GM21367 (cell line): ENCODE results near the gene KCNN1.
"Not testable (repeated sequence)": the region's sequence is repeated elsewhere in the genome, so short reads cannot be mapped to it uniquely, and the experiment has no call there.

Experiments
- ATAC-seq: cut with Tn5 transposase; IDR thresholded peaks from one replicate; pipeline ENCODE4 v1.9.1; 2021; ENCODE audit not compliant: unreplicated experiment

The KCNN1 gene

GRCh38 chr19:17967257-17968051 lies 547 bp downstream of the KCNN1 start:
- ATAC-seq = no peak

GRCh38 chr19:17968362-17968761 lies 1.5 kb downstream of the KCNN1 start:
- no peak for ATAC-seq

GRCh38 chr19:17969096-17969792 lies 2.3 kb downstream of the KCNN1 start:
- ATAC-seq = no peak

GRCh38 chr19:17972230-17972629 lies 5.3 kb downstream of the KCNN1 start:
- no peak for ATAC-seq

GRCh38 chr19:17973759-17974158 lies 6.9 kb downstream of the KCNN1 start:
- ATAC-seq = no peak

- no peak for ATAC-seq
Measured at GRCh38 chr19:17974551-17974950, 7.6 kb downstream of the KCNN1 start.

GRCh38 chr19:17975032-17975431 lies 8.1 kb downstream of the KCNN1 start:
- ATAC-seq = no peak

- no peak for ATAC-seq
Measured at GRCh38 chr19:17977021-17977420, 10.1 kb downstream of the KCNN1 start.

GRCh38 chr19:17977488-17977887 lies 10.6 kb downstream of the KCNN1 start:
- no peak for ATAC-seq

GRCh38 chr19:17981611-17982010 lies 14.7 kb downstream of the KCNN1 start:
- no peak for ATAC-seq

GRCh38 chr19:17982430-17982829 lies 15.5 kb downstream of the KCNN1 start:
- ATAC-seq = no peak

GRCh38 chr19:17985037-17985818 lies 18.3 kb downstream of the KCNN1 start:
- no peak for ATAC-seq

- ATAC-seq = not testable (repeated sequence)
Measured at GRCh38 chr19:17986569-17986968, 19.7 kb downstream of the KCNN1 start.

GRCh38 chr19:17988161-17988560 lies 21.3 kb downstream of the KCNN1 start:
- ATAC-seq = no peak

- no peak for ATAC-seq
Measured at GRCh38 chr19:17989425-17990094, 22.7 kb downstream of the KCNN1 start.

- no peak for ATAC-seq
Measured at GRCh38 chr19:17993076-17993813, 26.3 kb downstream of the KCNN1 start.

- ATAC-seq = no peak
Measured at GRCh38 chr19:17996826-17997316, 30.0 kb downstream of the KCNN1 start.

- ATAC-seq = no peak
Measured at GRCh38 chr19:17997969-17998826, 31.3 kb downstream of the KCNN1 start.

- no peak for ATAC-seq
Measured at GRCh38 chr19:17998827-17999150, 31.9 kb downstream of the KCNN1 start.
